ENCODE measurements around the gene CCDC89. TPM values are rescaled to one million over a fixed set of nuclear protein-coding genes. Genes with fewer than 3 reads are reported as not detected.

Gene CCDC89
- total and polyA plus RNA-seq, 9 donors: 2.8 to 5.9 (median 5.1) TPM

DNA sequence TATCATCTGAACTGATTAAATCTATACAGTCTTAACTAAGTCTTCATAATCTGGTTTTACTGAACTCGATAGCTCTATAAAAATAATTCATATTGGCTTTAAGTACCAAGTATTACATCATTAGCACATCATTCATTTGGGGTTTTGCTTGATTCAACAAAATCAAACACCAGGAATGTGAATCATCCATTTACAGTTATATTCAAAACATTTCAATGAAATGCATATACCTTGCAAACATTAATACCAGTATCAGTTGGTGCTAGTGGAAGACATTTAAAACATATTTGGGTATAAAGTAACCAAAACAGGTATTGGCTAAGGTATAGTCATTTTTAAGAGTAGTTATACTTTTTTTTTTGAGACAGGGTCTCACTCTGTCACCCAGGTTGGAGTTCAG, 12.2 kb upstream of the CCDC89 start:
- no peak for DNase-seq
- TF ChIP-seq POLR2A (IDR thresholded peaks at IDR 0.05) (no peak), EP300 (IDR thresholded peaks at IDR 0.05) (no peak)
- TF ChIP-seq, protein P1, sequence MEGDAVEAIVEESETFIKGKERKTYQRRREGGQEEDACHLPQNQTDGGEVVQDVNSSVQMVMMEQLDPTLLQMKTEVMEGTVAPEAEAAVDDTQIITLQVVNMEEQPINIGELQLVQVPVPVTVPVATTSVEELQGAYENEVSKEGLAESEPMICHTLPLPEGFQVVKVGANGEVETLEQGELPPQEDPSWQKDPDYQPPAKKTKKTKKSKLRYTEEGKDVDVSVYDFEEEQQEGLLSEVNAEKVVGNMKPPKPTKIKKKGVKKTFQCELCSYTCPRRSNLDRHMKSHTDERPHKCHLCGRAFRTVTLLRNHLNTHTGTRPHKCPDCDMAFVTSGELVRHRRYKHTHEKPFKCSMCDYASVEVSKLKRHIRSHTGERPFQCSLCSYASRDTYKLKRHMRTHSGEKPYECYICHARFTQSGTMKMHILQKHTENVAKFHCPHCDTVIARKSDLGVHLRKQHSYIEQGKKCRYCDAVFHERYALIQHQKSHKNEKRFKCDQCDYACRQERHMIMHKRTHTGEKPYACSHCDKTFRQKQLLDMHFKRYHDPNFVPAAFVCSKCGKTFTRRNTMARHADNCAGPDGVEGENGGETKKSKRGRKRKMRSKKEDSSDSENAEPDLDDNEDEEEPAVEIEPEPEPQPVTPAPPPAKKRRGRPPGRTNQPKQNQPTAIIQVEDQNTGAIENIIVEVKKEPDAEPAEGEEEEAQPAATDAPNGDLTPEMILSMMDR (IDR thresholded peaks at IDR 0.05): no peak
- H3K4me1 ChIP-seq (ENCODE audit: insufficient read depth): no peaks in the 10 kb centered on the region
- H3K36me3 ChIP-seq: no peaks in the 10 kb centered on the region
- no peak overlapping the region for H3K27ac ChIP-seq
- no peaks in the 10 kb centered on the region for H3K9me3 ChIP-seq
- intact Hi-C loops (cut with DNase I): loop anchor here in 2 of 4 donors (10.0 kb wide), 1 partner anchor 117 kb away; the partner anchor contains the start of gene SYTL2 (in 2 of the 2)
- WGBS, 3 donors: 90 to 96% (median 93%) methylated on average over 1 of the region's 1 CpG
- H3K27me3 ChIP-seq: no peaks in the 10 kb centered on the region
- no peak overlapping the region for H3K4me3 ChIP-seq

DNA sequence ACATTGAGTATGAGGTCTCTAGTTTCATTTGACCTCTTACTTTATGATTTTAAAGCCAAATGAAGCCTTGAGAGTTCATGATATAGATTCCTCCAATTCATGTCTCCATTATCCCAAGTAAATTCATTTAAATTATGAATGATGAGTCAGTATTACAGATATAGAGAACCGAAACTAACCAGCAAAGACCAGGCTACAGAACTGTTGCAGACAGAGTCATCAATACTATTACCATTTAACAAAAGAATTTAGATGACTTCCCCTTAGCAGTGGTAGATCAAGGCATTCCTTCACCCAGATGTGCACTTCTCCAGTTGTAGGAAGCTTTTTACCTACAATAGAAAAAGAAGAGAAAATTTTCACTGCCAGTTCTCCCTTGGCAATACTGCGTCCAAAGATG, 11.8 kb upstream of the CCDC89 start:
- intact Hi-C loops (cut with DNase I): loop anchor here in 2 of 4 donors (10.0 kb wide), 1 partner anchor 117 kb away; the partner anchor contains the start of gene SYTL2 (in 2 of the 2)
- H3K27me3 ChIP-seq: no peaks in the 10 kb centered on the region
- DNase-seq: no peak
- no peaks in the 10 kb centered on the region for H3K4me1 ChIP-seq (ENCODE audit: insufficient read depth)
- TF ChIP-seq POLR2A (IDR thresholded peaks at IDR 0.05) (no peak), EP300 (IDR thresholded peaks at IDR 0.05) (no peak)
- TF ChIP-seq, protein P1 (IDR thresholded peaks at IDR 0.05): no peak
- H3K4me3 ChIP-seq: no peak overlapping the region
- H3K9me3 ChIP-seq: no peaks in the 10 kb centered on the region
- WGBS, 3 donors: 93 to 95% (median 95%) methylated on average over 2 of the region's 2 CpGs
- H3K36me3 ChIP-seq: no peaks in the 10 kb centered on the region
- H3K27ac ChIP-seq: no peak overlapping the region

DNA sequence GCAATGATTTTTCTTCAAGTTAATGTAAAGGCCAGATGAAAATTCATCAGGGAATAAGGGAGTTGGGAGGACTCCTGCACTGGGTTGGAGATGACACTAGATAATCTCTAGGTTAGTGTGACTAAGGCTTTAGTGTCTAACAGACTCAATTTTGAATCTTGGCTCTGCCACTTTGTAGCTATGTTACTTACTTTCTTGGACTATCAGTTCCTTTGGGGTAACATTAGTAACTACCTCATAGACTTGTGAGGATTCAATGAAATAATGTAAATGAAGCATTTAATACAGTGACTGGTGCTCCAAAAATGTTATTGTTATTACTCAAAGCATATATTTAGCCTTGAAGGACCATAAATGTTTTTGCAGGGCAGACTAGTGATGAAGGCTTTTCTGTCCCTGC, 9.6 kb upstream of the CCDC89 start:
- TF ChIP-seq, protein P1 (IDR thresholded peaks at IDR 0.05): no peak
- no peak for TF ChIP-seq EP300 (IDR thresholded peaks at IDR 0.05)
- TF ChIP-seq POLR2A (IDR thresholded peaks at IDR 0.05): no peak
- Histone ChIP-seq H3K4me1 (ENCODE audit: insufficient read depth) (no peaks in the 10 kb centered on the region), H3K27ac (no peak overlapping the region), H3K27me3 (no peaks in the 10 kb centered on the region), H3K36me3 (no peaks in the 10 kb centered on the region), H3K4me3 (no peak overlapping the region), H3K9me3 (no peaks in the 10 kb centered on the region)
- intact Hi-C loops (cut with DNase I): loop anchor here in 2 of 4 donors (10.0 kb wide), 1 partner anchor 119 kb away; the partner anchor contains the start of gene SYTL2 (in 2 of the 2)
- no peak for DNase-seq

DNA sequence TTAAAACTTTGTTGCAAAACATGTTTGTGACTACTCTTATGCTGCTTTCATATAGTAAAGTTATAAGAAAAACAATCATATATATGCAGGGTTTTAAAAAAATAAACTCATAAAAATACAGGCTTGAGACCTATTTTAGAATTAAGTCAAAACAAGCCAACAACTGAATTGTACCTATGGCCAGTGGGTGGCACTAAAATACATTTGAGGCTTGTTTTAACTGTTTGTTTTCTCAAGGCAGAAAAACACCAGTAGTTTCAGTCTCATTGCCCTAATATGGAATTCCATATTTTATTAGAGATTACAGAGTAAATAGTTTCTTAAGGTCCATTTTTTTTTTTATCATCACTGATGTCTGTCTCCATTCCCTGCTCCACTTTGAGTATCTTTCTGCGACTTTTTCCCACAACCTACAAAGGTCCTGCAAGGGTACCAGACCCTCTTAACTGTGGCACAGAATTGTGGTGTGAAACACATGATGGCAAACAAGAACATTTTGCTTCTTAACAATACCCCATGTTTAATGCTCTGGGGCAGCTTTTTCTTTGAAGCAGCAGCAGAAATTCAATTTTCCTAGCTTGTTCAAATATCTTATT, 8.5 kb upstream of the CCDC89 start:
- Histone ChIP-seq H3K36me3 (no peaks in the 10 kb centered on the region), H3K27ac (no peak overlapping the region), H3K4me3 (no peak overlapping the region), H3K9me3 (no peaks in the 10 kb centered on the region), H3K4me1 (ENCODE audit: insufficient read depth) (no peaks in the 10 kb centered on the region), H3K27me3 (no peaks in the 10 kb centered on the region)
- no peak for DNase-seq
- 84 to 96% (median 92%) methylated on average over 1 of the region's 1 CpG for WGBS, 3 donors
- TF ChIP-seq POLR2A (IDR thresholded peaks at IDR 0.05): no peak
- no peak for TF ChIP-seq EP300 (IDR thresholded peaks at IDR 0.05)
- TF ChIP-seq, protein P1 (IDR thresholded peaks at IDR 0.05): peak in 1 of 3 donors; percentile 29
- intact Hi-C loops (cut with DNase I): loop anchor here in 2 of 4 donors (10.0 kb wide), 1 partner anchor 120 kb away; the partner anchor contains the start of gene SYTL2 (in 2 of the 2)

Measured in ovary (tissue), 9 donors.